COLO668 (cell line): ENCODE data around the gene TTC9B.
A peak's percentile ranks its signal among the peaks of the same experiment; 100 is the strongest.
"Not testable (repeated sequence)": the region's sequence is repeated elsewhere in the genome, so short reads cannot be mapped to it uniquely, and the experiment has no call there.

Experiments used
- DNase-seq: peaks from one replicate; lab custom pipeline; 2025; ENCODE audit not compliant: unreplicated experiment; lab: John Stamatoyannopoulos, UW

Gene TTC9B

GRCh38 chr19:40233811-40234389, 15.7 kb upstream of the TTC9B start:
- DNase-seq, result no peak

GRCh38 chr19:40232949-40233810, 15.0 kb upstream of the TTC9B start:
- DNase-seq, result no peak

GRCh38 chr19:40232479-40232878, 14.3 kb upstream of the TTC9B start:
- DNase-seq, result no peak

GRCh38 chr19:40231544-40232424, 13.6 kb upstream of the TTC9B start:
- no peak for DNase-seq

- DNase-seq, result no peak
These were observed 12.9 kb upstream of the TTC9B start for GRCh38 chr19:40231057-40231456.

GRCh38 chr19:40229926-40230417, 11.8 kb upstream of the TTC9B start:
- DNase-seq, result no peak

- DNase-seq, result no peak
These were observed 11.3 kb upstream of the TTC9B start for GRCh38 chr19:40229484-40229883.

GRCh38 chr19:40228863-40229262, 10.7 kb upstream of the TTC9B start:
- DNase-seq, result no peak

- no peak for DNase-seq
These were observed 10.2 kb upstream of the TTC9B start for GRCh38 chr19:40228346-40228745.

GRCh38 chr19:40225440-40226305, 7.5 kb upstream of the TTC9B start:
- DNase-seq, result no peak

GRCh38 chr19:40224342-40225150, 6.4 kb upstream of the TTC9B start:
- no peak for DNase-seq

- DNase-seq, result no peak
These were observed 5.1 kb upstream of the TTC9B start for GRCh38 chr19:40223135-40223822.

- peak; percentile 57 for DNase-seq
These were observed 3.9 kb upstream of the TTC9B start for GRCh38 chr19:40221858-40222619.

GRCh38 chr19:40220674-40221073, 2.5 kb upstream of the TTC9B start:
- no peak for DNase-seq

- DNase-seq, result no peak
These were observed 1.6 kb upstream of the TTC9B start for GRCh38 chr19:40219721-40220276.

- not testable (repeated sequence) for DNase-seq
These were observed 845 bp upstream of the TTC9B start for GRCh38 chr19:40219029-40219428.

- peak; percentile 90 for DNase-seq
These were observed 965 bp downstream of the TTC9B start for GRCh38 chr19:40217027-40217810.

GRCh38 chr19:40216777-40217026, 1.5 kb downstream of the TTC9B start:
- no peak for DNase-seq
